T-helper 9 cell (primary cell): Measurements from ENCODE around the gene F2RL1.
"Not testable (repeated sequence)": the region's sequence is repeated elsewhere in the genome, so short reads cannot be mapped to it uniquely, and the experiment has no call there.

Experiments
- DNase-seq: peaks from one replicate; pipeline ENCODE4 v3.0.0-alpha.2; 2020

F2RL1 gene

GRCh38 chr5:76808141-76808691, 10.6 kb upstream of the F2RL1 start:
- DNase-seq: no peak

GRCh38 chr5:76809141-76809540, 9.7 kb upstream of the F2RL1 start:
- DNase-seq: no peak

GRCh38 chr5:76810236-76810635, 8.6 kb upstream of the F2RL1 start:
- no peak for DNase-seq

GRCh38 chr5:76811214-76811613, 7.6 kb upstream of the F2RL1 start:
- DNase-seq: no peak

- not testable (repeated sequence) for DNase-seq
Observed at GRCh38 chr5:76812209-76812608, 6.6 kb upstream of the F2RL1 start.

GRCh38 chr5:76813982-76814562, 4.8 kb upstream of the F2RL1 start:
- no peak for DNase-seq

GRCh38 chr5:76816110-76816831, 2.6 kb upstream of the F2RL1 start:
- DNase-seq: no peak

GRCh38 chr5:76819851-76820525, 1.2 kb downstream of the F2RL1 start:
- no peak for DNase-seq

GRCh38 chr5:76820526-76820890, 1.7 kb downstream of the F2RL1 start:
- DNase-seq: no peak

- no peak for DNase-seq
Observed at GRCh38 chr5:76821136-76821535, 2.3 kb downstream of the F2RL1 start.

- not testable (repeated sequence) for DNase-seq
Observed at GRCh38 chr5:76822105-76822731, 3.4 kb downstream of the F2RL1 start.

- DNase-seq: not testable (repeated sequence)
Observed at GRCh38 chr5:76826416-76826815, 7.6 kb downstream of the F2RL1 start.

GRCh38 chr5:76831110-76831452, 12.3 kb downstream of the F2RL1 start:
- DNase-seq: no peak

GRCh38 chr5:76836181-76836580, 17.4 kb downstream of the F2RL1 start:
- no peak for DNase-seq

- no peak for DNase-seq
Observed at GRCh38 chr5:76836585-76836984, 17.8 kb downstream of the F2RL1 start.

GRCh38 chr5:76838481-76839261, 19.8 kb downstream of the F2RL1 start:
- no peak for DNase-seq

GRCh38 chr5:76841361-76841760, 22.5 kb downstream of the F2RL1 start:
- no peak for DNase-seq

GRCh38 chr5:76845890-76846289, 27.1 kb downstream of the F2RL1 start:
- no peak for DNase-seq

GRCh38 chr5:76849419-76850291, 30.8 kb downstream of the F2RL1 start, which contains the start of gene S100Z:
Gene S100Z, plus strand, starts transcription at chr5:76850014. Its CDS starts 25,346 bp downstream, at chr5:76875360.
- peak; percentile 6 for DNase-seq

- no peak for DNase-seq
Observed at GRCh38 chr5:76850543-76851145, 31.8 kb downstream of the F2RL1 start.
